Measurements from ENCODE around the gene ZNF180.
A peak's percentile ranks its signal among the peaks of the same experiment; 100 is the strongest.
"Not testable (repeated sequence)": the region's sequence is repeated elsewhere in the genome, so short reads cannot be mapped to it uniquely, and the experiment has no call there.

The ZNF180 gene

DNA sequence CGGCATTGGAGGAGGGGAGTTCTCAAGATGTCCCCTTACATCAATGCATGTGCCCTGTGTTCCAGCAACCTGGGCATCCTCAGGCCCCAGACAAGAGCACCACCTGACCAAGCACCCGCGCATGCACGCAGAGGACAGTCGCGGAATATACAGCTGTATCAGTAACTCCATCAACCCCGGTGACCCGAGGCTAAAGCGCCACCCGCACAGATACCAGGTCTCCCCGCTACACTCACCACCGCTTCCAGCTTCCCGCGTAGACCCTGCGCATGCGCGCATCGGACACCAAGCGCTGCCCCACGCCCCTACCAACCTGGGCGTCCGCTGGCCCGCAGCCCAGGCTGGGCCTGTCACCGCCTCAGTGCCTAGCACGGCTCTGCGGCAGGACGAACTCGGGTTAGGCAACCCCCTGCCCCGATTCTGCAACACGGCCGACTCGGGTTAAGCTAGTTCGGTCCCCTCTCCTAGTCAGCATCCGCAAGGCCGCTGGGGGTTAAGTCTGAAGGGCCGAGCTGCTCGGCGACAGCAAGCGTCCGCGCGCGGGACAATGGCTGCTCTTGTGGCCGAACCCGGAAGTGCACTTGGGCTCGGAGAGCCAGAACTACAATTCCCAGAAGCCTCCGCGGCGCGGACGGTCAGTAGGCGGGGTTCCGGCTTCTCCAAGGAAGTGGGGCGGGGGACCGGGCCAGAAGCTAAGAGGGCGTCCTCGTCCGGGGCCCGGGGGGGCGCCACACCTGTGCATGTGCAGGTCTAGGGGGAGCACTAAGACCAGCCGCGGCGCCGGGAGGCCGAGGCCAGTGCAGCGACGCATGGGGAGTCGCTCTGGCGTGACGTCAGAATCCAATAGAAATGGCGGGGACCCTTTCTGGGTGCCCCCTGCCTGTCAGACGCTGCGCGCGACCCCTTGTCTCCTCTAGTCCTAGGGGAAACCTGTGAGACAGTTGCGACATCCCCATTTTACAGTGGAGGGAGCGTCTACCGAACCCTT, at the start of gene ZNF180:
ZNF180 (minus strand) TSS at position 561 of the 988 bp plus-strand sequence. CDS start 3,188 bp downstream, outside the sequence.
- DNase-seq (ENCODE audit: low read depth, low spot score): peak; percentile 93
- WGBS (ENCODE audit: insufficient coverage, insufficient read length): no CpG with 5 or more reads among the region's 78 CpGs

DNA sequence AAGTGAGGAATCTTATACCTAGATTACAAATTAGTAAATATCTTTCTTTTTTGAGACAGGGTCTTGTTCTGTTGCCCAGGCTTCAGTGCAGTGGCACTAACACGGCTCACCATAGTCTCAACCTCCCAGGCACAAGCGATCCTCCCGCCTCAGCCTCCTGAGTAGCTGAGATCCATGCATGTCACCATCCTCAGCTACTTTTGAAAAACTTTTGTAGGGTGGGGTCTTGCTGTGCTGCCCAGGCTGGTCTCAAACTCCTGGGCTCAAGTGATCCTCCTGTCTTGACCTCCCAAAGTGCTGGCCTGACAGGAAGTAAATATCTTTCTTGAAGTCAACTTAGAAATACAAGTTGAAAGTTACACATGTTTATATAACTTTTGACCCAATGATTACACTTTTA, 49.2 kb upstream of the ZNF180 start:
- Histone ChIP-seq H3K4me3 (ENCODE audit: low read length) (no peak overlapping the region), H3K36me3 (ENCODE audit: control insufficient read depth, insufficient read depth, low read length) (no peaks in the 10 kb centered on the region), H3K27me3 (ENCODE audit: control insufficient read depth, insufficient read depth, low read length) (no peaks in the 10 kb centered on the region), H3K4me1 (ENCODE audit: control insufficient read depth, insufficient read depth, low read length) (no peaks in the 10 kb centered on the region), H3K27ac (ENCODE audit: low read length) (no peak overlapping the region), H3K9me3 (ENCODE audit: control insufficient read depth, insufficient read depth, low read length) (0 out of 2 replicates have a peak, but pooled peaks cover 2% of the 10 kb centered on the region)
- no peak for DNase-seq (ENCODE audit: low read depth, low spot score)
- no CpG with 5 or more reads among the region's 3 CpGs for WGBS (ENCODE audit: insufficient coverage, insufficient read length)

More for the DNA sequence above, at the start of gene ZNF180:
- H3K27me3 ChIP-seq (ENCODE audit: control insufficient read depth, insufficient read depth, low read length): no peaks in the 10 kb centered on the region
- peak within 1 kb of the TSS; percentile 88; the same call in 1 of the 2 replicates for H3K4me3 ChIP-seq (ENCODE audit: low read length)
- H3K27ac ChIP-seq (ENCODE audit: low read length): no peak within 1 kb of the TSS
- peaks cover 4% of the 10 kb centered on the region for H3K36me3 ChIP-seq (ENCODE audit: control insufficient read depth, insufficient read depth, low read length)
- H3K4me1 ChIP-seq (ENCODE audit: control insufficient read depth, insufficient read depth, low read length): peaks cover 1% of the 10 kb centered on the region; the same call in 1 of the 2 replicates
- peaks cover 1% of the 10 kb centered on the region; the same call in 1 of the 2 replicates for H3K9me3 ChIP-seq (ENCODE audit: control insufficient read depth, insufficient read depth, low read length)

DNA sequence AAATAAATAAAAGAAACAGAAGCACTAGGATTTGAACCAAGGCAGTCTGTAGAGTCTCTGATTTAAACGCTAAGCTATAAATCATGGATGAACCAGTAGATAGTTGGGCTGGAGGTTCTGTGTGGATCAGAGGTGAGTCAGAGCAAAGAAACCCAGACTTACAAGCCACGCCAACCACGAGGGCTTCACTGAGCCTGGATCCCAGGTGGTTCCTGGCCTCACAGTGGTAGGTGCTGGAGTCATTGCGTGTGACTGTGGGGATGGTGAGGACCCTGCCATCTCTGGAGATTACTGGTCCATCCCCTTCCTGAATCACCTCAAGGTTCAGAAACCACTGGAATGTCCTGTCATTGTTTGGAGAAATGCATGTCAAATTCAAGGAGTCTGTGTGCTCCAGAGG, 48.4 kb upstream of the ZNF180 start:
- H3K36me3 ChIP-seq (ENCODE audit: control insufficient read depth, insufficient read depth, low read length): no peaks in the 10 kb centered on the region
- H3K4me1 ChIP-seq (ENCODE audit: control insufficient read depth, insufficient read depth, low read length): no peaks in the 10 kb centered on the region
- no CpG with 5 or more reads among the region's 4 CpGs for WGBS (ENCODE audit: insufficient coverage, insufficient read length)
- H3K4me3 ChIP-seq (ENCODE audit: low read length): no peak overlapping the region
- DNase-seq (ENCODE audit: low read depth, low spot score): no peak
- 0 out of 2 replicates have a peak, but pooled peaks cover 2% of the 10 kb centered on the region for H3K9me3 ChIP-seq (ENCODE audit: control insufficient read depth, insufficient read depth, low read length)
- no peaks in the 10 kb centered on the region for H3K27me3 ChIP-seq (ENCODE audit: control insufficient read depth, insufficient read depth, low read length)
- no peak overlapping the region for H3K27ac ChIP-seq (ENCODE audit: low read length)

DNA sequence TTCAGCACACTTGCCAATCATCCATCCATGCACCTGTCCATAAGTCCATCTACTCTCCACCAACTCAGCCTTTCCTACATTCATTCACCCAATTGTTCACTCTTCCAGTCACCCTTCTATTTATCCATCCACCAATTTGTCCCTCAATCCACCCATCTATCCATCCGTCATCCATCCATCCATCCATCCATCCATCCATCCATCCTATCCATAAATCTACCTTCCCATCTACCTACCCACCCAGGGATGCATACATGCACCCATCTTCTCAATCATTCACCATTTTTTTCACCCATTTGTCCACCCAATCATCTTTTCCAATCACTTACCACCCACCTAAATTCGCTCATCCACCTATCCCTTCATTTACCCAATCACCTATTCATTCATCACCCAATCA, 43.7 kb upstream of the ZNF180 start:
- Histone ChIP-seq H3K27me3 (ENCODE audit: control insufficient read depth, insufficient read depth, low read length) (no peaks in the 10 kb centered on the region), H3K36me3 (ENCODE audit: control insufficient read depth, insufficient read depth, low read length) (no peaks in the 10 kb centered on the region), H3K9me3 (ENCODE audit: control insufficient read depth, insufficient read depth, low read length) (peaks cover 3% of the 10 kb centered on the region; the same call in 1 of the 2 replicates), H3K4me3 (ENCODE audit: low read length) (no peak overlapping the region), H3K27ac (ENCODE audit: low read length) (no peak overlapping the region), H3K4me1 (ENCODE audit: control insufficient read depth, insufficient read depth, low read length) (no peaks in the 10 kb centered on the region)
- no peak for DNase-seq (ENCODE audit: low read depth, low spot score)
- 100% methylated on average over 2 of the region's 2 CpGs for WGBS (ENCODE audit: insufficient coverage, insufficient read length)

DNA sequence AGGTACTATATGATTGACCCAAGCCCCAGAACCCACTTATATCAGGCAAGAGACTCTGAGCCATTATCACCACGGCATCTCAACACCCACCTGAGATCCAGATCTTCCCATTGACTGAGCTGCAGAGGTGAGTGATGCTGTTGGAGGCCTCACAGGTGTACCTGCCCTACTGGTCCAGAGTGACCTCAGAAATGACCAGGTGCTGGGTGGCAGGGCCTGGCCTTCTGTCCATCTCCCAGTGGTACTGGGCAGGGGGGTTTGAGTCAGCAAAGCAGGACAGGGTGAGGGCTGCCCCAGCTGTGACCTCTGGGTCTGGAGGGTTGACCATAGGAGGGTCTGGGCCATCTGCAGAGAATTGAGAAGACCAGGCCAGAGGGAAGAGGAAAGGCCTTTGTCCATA, 42.3 kb upstream of the ZNF180 start:
- no peak for DNase-seq (ENCODE audit: low read depth, low spot score)
- no peak overlapping the region for H3K4me3 ChIP-seq (ENCODE audit: low read length)
- peaks cover 3% of the 10 kb centered on the region for H3K9me3 ChIP-seq (ENCODE audit: control insufficient read depth, insufficient read depth, low read length)
- H3K27ac ChIP-seq (ENCODE audit: low read length): no peak overlapping the region
- H3K27me3 ChIP-seq (ENCODE audit: control insufficient read depth, insufficient read depth, low read length): no peaks in the 10 kb centered on the region
- H3K36me3 ChIP-seq (ENCODE audit: control insufficient read depth, insufficient read depth, low read length): no peaks in the 10 kb centered on the region
- no CpG with 5 or more reads among the region's 1 CpG for WGBS (ENCODE audit: insufficient coverage, insufficient read length)
- H3K4me1 ChIP-seq (ENCODE audit: control insufficient read depth, insufficient read depth, low read length): no peaks in the 10 kb centered on the region

DNA sequence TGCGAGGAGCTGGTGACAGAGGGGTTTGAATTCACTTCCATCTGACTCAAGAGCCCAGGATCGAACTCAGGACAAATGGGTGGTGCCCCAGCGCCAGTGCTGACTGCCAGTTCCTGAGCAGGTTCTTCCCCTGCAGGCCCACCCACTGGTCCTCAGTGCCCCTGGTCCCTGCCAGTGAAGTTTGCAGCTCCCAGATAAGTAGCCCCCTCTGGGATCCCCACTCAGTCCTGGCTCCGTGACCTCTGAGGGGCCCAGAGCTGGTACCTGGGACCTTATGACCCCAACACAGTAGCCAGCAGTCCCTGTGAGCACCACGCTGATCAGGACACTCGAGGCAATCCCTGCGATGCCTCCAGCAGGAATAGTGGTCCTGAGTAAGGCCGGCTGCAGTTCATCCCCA, 40.4 kb upstream of the ZNF180 start:
- no peaks in the 10 kb centered on the region for H3K27me3 ChIP-seq (ENCODE audit: control insufficient read depth, insufficient read depth, low read length)
- H3K36me3 ChIP-seq (ENCODE audit: control insufficient read depth, insufficient read depth, low read length): no peaks in the 10 kb centered on the region
- H3K4me3 ChIP-seq (ENCODE audit: low read length): no peak overlapping the region
- peaks cover 3% of the 10 kb centered on the region for H3K9me3 ChIP-seq (ENCODE audit: control insufficient read depth, insufficient read depth, low read length)
- no CpG with 5 or more reads among the region's 8 CpGs for WGBS (ENCODE audit: insufficient coverage, insufficient read length)
- no peak for DNase-seq (ENCODE audit: low read depth, low spot score)
- H3K4me1 ChIP-seq (ENCODE audit: control insufficient read depth, insufficient read depth, low read length): no peaks in the 10 kb centered on the region
- H3K27ac ChIP-seq (ENCODE audit: low read length): no peak overlapping the region

DNA sequence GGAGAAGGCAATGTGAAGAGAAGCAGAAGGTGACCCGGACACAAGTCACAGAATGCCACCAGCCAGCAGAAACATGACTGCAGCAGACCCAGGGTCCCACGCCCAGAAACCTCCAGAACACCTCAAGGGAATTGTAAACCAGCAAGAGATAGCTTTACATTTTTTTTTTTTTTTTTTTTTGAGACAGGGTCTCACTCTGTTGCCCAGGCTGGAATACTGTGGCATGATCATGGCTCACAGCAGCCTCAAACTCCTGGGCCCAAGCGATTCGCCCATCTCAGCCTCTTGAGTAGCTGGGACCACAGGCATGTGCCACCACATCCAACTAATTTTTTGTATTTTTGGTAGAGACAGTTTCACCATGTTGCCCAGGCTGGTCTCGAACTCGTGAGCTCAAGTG, 39.7 kb upstream of the ZNF180 start:
- DNase-seq (ENCODE audit: low read depth, low spot score): no peak
- H3K4me1 ChIP-seq (ENCODE audit: control insufficient read depth, insufficient read depth, low read length): no peaks in the 10 kb centered on the region
- H3K27ac ChIP-seq (ENCODE audit: low read length): no peak overlapping the region
- H3K27me3 ChIP-seq (ENCODE audit: control insufficient read depth, insufficient read depth, low read length): no peaks in the 10 kb centered on the region
- no peak overlapping the region for H3K4me3 ChIP-seq (ENCODE audit: low read length)
- whole genome bisulfite sequencing (ENCODE audit: insufficient coverage, insufficient read length): no CpG with 5 or more reads among the region's 6 CpGs
- peaks cover 3% of the 10 kb centered on the region for H3K9me3 ChIP-seq (ENCODE audit: control insufficient read depth, insufficient read depth, low read length)
- no peaks in the 10 kb centered on the region for H3K36me3 ChIP-seq (ENCODE audit: control insufficient read depth, insufficient read depth, low read length)

DNA sequence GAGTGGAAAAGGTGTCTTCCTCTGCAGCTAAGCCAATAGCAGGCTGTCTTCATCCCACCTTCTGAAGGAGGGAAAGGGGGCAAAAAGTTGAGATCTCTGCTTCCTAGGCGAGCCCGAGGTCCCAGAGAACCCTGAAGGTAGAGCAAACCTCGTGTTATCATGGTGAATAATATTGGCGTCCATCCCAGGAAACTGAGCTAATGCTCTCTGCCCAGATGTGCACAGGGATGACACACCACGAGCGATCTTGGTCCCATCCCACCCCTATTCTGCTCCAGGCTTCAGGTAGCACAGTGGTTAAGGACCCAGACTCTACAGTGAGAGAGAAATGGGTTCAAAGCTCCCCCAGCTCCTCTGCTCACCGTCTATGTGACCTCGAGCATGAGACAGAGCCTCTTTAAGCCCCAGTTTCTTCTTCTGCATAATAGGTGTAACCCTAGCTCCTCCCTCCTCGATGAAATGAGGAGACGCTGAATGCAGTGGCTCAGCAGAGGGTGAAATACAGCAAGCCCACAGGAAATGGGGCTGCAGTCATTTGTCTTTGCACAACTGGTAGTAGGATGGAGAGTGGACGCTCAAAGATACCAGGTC, 39.0 kb upstream of the ZNF180 start:
- Histone ChIP-seq H3K9me3 (ENCODE audit: control insufficient read depth, insufficient read depth, low read length) (peaks cover 1% of the 10 kb centered on the region), H3K4me3 (ENCODE audit: low read length) (no peak overlapping the region), H3K27me3 (ENCODE audit: control insufficient read depth, insufficient read depth, low read length) (no peaks in the 10 kb centered on the region), H3K36me3 (ENCODE audit: control insufficient read depth, insufficient read depth, low read length) (no peaks in the 10 kb centered on the region), H3K4me1 (ENCODE audit: control insufficient read depth, insufficient read depth, low read length) (no peaks in the 10 kb centered on the region), H3K27ac (ENCODE audit: low read length) (no peak overlapping the region)
- WGBS (ENCODE audit: insufficient coverage, insufficient read length): no CpG with 5 or more reads among the region's 11 CpGs
- no peak for DNase-seq (ENCODE audit: low read depth, low spot score)

DNA sequence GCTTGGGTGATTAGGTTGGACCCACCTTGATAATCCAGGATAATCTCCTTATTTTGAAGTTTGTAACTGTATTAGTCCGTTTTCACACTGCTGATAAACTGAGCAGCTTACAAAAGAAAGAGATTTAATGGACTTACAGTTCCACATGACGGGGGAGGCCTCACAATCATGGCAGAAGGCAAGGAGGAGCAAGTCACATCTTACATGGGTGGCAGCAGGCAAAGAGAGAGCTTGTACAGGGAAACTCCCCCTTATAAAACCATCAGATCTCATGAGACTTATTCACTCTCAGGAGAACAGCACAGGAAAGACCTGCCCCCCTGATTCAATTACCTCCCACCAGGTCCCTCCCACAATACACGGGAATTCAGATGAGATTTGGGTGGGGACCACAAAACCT, 35.0 kb upstream of the ZNF180 start:
- H3K4me1 ChIP-seq (ENCODE audit: control insufficient read depth, insufficient read depth, low read length); H3K27ac ChIP-seq (ENCODE audit: low read length); H3K27me3 ChIP-seq (ENCODE audit: control insufficient read depth, insufficient read depth, low read length); DNase-seq (ENCODE audit: low read depth, low spot score); H3K36me3 ChIP-seq (ENCODE audit: control insufficient read depth, insufficient read depth, low read length); H3K4me3 ChIP-seq (ENCODE audit: low read length); H3K9me3 ChIP-seq (ENCODE audit: control insufficient read depth, insufficient read depth, low read length): not testable (repeated sequence)
- WGBS (ENCODE audit: insufficient coverage, insufficient read length): no CpG with 5 or more reads among the region's 3 CpGs

DNA sequence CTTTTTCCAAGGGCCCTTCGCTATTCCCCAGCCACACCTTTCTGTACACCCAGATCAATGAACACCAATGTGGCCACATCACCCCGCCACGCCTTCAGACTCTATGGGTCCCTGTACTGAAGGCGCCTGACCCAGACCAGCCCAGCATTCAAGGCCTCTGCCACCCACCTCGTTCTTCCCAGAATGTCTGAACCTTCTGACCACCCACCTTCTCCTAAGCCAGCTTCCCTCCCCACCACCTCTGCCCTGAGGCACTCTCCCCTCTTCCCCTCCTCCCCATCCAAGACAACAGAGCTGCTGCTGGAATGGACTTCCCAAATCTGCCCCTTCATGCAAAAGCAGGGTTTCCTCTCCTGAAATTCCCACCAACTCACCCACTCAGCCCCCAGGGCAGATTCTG, 32.5 kb upstream of the ZNF180 start:
- no peaks in the 10 kb centered on the region for H3K27me3 ChIP-seq (ENCODE audit: control insufficient read depth, insufficient read depth, low read length)
- WGBS (ENCODE audit: insufficient coverage, insufficient read length): no CpG with 5 or more reads among the region's 5 CpGs
- no peak for DNase-seq (ENCODE audit: low read depth, low spot score)
- H3K9me3 ChIP-seq (ENCODE audit: control insufficient read depth, insufficient read depth, low read length): no peaks in the 10 kb centered on the region
- no peak overlapping the region for H3K27ac ChIP-seq (ENCODE audit: low read length)
- H3K4me1 ChIP-seq (ENCODE audit: control insufficient read depth, insufficient read depth, low read length): no peaks in the 10 kb centered on the region
- H3K36me3 ChIP-seq (ENCODE audit: control insufficient read depth, insufficient read depth, low read length): no peaks in the 10 kb centered on the region
- no peak overlapping the region for H3K4me3 ChIP-seq (ENCODE audit: low read length)
